GM19351 (cell line): ENCODE results near the gene SYNDIG1.

ENCODE experiments used
- ATAC-seq: cut with Tn5 transposase; IDR thresholded peaks from one replicate; pipeline ENCODE4 v1.9.1; 2021; ENCODE audit warnings: mild to moderate bottlenecking, moderate library complexity; ENCODE audit not compliant: unreplicated experiment

SYNDIG1 gene

DNA sequence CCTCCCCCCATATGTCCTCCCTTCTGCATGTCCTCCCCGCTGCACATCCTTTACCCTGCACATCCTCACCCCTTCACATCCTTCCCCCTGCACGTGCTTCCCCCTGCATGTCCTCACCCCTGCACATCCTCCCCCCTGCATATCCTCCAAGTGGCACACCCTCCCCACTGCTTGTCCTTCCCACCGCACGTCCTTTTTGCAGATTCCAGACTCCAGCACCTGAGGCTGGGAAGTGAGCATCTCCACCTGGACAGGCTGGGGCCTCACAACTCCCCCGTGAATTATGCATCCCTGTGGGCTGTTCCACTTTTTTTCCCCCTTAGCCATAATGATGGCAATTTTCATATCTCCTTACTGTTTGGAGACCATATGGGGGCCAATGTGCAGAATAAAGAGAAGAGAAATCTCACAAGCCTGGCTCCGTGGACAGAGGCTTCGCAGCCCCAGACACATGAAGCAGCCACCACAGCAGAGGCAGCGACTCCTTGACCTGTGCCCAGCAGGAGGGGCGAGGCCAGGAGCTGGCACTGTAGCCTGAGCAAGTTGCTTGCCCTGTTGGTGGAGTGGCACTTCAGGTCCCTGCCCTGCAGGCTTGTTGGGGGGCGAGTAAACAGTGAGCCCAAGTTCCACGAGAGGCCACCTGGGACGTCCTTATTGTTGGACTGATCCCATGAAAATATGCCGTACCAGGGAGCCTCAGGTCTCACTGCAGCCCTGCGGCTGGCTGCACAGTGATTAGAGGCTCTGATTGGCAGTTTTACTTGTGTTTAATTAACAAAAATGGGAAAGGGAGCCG is 113.1 kb downstream of the SYNDIG1 start:
- ATAC-seq, result no peak

DNA sequence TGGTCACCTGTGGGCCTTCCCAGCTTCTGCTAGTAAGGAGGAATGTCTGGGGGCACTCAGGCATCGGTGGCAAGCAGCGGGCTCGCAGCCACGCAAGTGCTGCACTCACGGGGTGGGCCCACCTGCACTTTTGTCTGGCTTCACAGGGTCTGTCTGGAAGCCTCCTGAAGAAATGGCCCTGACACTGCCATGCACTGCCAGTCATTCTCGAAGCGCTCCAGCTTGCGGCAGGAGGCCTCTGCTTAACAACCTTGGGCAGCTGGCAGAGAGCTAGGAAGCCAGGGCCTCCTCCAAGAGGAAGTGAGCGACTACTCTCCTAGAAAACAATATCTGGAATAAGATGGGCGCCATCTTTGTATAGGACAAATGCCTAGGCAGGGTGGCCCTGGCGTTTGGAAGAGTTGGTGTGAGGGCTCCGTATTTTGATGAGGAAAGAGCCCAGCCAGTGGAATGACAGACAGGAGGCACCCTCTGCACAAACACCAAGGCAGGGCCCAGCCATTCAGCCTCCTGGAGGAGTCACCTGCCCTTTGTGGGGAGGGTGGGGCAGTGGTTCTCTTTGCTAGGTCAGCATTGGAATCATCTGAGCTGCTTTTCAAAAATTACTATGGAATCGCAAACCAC is 113.9 kb downstream of the SYNDIG1 start:
- ATAC-seq, result no peak

DNA sequence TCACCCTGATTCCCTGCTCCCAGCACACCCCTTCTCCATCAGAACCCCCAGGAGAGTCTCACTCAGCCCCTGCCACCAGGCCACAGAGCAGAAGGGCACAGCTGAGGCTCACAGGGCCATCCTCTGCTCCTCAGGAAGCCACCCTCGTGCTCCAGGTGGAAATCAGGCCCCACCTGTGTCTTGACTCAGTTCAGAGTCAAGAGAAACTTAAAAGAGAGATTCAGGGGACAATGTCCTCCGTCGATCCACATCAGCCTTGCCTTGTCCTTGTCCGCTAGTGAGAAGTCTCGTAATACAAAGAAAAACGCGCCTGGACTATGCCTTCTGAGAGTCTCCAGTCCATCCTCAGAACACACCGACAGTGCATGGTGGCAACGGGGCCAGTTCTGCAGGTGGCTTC is 114.6 kb downstream of the SYNDIG1 start:
- ATAC-seq, result no peak

DNA sequence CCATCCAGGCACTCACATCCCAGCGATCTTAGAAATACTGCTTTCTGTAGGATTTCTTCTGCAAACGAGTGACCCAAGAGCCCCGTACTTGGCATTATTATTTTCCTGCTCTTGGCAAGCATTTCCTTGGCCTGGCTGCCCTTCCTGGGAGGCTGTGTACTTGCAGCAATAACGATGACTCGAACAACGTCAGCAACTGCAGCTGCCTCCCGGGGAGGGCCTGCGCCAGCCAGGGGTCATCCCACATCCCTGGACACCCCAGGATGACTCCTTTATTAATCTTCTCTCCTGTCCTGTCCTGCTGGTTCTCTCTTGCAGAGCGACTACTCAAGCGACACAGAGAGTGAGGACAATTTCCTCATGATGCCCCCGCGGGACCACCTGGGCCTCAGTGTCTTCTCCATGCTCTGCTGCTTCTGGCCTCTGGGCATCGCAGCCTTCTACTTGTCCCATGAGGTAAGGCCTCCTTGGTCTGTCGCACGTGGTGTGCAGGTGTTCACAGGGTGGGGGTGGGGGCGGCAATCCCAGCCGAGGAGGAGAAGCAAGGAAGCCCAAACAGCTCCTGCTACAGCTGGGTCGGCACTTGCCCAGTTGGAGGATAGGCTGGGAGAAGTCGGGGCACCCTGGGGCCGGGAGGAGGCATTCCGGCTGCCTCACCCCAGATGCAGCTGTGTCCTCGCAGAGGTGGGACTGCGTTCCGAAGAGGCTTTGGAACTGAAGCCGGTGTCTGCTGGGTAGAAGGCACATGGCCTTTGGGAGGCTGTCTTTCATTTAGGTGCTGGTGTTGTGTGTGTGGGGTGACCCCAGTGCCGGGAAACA is 115.3 kb downstream of the SYNDIG1 start:
- no peak for ATAC-seq

DNA sequence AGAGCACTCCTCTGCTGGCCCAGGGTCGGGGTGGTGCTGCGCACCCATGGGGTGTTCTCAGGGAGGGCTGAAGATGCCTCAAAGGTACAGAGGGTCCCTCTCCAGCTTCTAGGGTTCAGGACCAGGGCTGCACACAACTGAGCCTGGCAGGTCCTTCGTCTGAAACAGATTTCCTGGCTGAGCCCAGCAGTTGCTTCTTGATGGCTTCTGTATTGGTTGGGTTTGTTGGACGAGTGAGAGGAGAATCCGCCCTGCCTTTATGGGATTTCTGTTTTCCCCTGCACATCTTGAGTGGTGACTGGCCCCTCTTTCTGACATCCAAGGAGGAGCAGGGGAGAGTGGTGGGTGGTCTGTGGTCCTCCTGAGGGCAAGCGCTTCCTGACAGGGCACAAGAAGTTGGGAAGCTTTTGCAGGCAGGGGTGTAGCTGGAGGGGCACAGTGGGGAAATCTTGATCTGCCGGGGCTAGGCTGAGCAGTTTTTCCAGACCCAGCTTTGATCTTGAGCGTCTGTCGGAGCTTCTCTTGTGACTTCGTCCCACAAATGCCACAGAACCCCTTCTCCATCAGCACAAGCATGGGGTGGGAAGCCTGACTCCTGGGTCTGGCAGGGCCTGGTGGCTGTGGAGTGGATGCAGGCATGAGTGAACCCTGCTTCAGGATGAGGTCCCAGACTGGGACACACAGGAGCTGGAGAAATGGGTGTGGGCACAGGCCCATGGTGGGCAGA is 116.5 kb downstream of the SYNDIG1 start:
- ATAC-seq, result no peak

DNA sequence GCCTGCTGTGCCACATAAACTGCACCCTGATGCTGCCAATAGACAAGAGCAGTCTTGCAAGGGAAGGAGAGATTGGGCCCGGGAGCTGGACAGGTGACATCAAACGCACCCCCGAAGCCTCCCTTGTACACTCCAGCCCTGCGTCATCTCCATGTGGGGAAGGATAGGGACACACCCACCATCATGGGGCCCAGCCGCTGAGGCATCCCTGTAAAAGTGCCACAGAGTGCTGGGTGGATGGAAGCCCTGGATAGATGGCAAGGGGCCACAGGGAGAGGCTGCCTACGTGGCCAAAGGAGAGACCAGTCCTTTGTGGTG is 117.1 kb downstream of the SYNDIG1 start:
- ATAC-seq, result no peak

DNA sequence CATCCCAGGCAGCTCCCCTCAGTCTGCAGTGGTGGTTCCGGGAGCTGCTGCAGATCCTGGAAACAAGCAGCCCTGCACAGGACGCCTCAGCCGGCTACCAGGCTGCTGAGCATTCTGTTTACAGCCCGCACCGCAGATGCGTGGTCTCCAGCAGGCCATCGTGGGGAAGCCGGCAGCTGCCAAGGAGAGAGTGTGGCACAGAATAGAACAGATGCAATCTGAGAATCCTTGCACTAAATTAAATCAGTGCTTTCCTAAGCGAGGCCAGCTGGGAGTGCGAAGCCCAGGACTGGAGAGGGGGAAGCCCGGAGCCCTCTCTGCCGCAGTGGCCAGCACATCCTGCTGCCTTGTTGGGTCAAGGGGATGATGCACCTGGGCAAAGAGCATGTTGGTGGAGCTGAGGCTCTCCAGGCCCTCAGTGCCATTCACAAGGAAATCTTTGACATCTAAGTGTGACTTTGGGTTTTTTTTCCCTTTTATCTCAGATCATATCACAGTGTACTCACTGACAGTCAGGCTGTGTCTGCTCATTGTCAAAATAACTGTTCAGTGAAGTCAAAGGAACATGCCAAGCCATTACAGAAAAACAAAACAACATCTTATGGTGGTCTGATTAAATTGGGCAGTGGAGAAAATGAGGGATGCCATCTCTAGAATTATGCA is 118.1 kb downstream of the SYNDIG1 start:
- ATAC-seq, result no peak

DNA sequence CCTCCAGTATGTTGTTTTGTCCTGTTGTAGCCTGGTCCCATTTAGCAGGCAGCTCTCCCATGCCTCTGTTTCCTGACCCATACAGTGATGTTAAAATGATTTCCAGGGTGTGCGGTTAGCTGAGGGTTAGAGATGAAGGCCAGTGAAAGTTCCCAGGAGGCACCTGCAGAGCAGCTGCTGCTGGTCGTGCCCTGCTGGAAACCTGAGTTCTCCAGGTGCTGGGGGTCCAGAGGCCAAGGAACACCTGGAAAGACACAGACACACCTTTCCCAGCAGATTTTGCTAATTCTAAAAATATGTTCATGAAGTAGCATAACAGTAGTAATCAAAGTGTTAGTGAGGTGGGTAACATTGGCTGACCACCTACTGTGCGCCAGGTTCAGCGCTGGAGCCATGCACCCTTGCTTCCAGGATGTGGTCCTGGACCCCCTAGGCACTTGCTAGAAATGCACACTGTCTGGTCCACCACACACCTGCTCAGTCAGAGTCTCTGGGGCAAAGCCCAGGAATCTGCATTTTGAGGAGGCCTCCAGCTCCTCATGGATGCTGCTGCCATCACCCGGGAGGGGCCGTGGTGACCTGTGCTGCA is 118.7 kb downstream of the SYNDIG1 start:
- no peak for ATAC-seq

DNA sequence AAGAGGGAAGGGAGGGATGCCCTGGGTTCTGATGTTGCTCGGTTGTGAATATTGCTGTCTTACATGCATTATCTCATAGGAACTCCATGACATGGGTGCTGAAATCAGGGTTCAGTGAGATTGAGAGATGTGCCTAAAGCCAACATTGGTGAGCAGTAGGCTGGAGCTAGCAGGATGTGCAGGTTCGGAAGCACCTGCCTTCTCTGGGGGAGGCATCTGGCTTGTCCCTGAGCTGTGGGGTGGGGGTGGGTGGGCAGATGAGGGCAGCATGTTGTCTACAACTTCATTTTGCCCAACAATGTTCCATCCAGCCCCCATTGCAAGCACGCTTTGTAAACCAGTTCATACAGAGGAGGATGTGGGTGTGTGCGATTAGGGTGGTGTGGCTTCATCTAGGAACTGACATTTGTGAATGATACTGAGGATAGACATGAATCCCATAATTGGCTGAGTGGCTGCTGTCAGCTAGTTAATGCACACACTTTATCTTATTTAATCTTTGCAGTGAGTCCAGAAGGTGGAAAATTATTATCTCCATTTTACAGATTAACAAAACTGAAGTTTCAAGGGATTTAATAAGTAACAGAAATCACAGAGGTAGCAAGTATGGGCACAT is 119.4 kb downstream of the SYNDIG1 start:
- ATAC-seq, result no peak

DNA sequence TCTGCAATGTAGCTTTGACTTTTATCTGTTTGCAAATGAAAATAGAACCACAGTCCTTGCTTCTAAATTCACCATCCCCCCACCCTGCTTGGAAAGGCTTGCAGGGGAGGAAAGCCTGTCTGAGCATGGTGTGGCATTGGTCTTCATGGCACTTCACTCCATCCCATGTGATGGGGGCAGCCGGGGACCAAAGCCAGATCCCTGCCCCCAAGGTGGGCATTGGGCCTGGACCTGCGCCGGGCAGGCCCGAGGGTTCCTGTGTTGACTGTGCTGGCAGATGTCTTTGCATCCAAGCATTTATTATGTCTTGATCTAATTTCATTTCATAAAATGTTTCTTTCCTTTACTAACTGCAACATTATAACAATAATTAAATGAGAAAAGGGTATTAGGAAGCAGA is 120.0 kb downstream of the SYNDIG1 start:
- no peak for ATAC-seq

DNA sequence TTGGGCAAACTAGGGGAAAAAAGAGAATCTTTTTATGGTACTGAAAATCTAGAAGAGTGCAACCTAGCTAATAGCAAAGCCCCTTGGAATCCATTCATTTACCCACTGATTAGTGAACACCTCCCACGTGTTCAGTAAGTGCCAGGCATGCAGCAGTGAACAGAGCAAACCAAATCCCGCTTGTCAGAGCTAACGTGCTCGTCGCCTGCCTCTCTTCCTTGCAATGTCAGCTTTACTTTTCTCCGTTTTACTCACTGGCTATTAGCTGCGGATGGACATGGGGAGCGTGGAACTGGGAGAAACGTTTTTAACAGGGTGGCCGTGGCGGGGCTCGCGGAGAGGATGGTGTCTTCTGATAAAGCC is 120.4 kb downstream of the SYNDIG1 start:
- ATAC-seq, result no peak

DNA sequence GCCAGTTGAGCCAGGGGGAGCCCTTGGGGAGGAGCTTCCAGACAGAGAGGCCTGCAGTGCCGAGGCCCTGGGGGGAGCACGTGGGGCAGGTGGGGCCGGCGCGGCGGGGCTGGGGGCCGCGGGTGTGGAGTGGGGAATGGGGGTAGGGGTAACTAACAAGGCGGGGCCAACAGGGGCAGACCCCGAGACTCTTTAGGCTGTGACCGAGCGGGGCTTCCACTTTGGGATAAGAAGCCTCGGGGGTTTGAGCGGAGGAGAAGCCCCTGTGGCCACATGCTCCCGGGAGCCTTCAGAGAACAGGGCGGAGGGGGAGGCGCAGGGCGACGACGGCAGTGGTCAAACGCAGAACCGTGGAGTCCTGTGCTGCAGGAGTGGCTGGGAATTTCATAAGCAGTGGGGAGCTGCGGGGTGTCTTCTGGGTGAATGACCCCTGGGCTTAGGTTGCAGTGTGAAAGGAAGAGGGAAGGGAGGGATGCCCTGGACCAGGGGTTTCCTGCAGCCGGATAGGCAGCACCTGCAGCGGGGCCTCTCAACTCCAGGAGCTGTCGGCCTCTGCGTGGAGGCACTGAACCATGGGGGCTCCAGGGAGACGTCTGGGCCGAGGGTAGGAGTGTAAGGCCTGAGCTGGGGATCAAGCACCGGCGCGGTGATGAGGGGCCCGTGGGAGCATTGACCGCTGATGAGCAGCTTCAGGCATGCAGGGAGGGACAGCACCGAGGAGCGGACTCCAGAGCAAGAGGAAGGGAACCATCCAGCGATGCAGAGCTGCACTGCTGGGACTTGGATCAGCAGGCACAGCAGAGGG is 121.0 kb downstream of the SYNDIG1 start:
- no peak for ATAC-seq

DNA sequence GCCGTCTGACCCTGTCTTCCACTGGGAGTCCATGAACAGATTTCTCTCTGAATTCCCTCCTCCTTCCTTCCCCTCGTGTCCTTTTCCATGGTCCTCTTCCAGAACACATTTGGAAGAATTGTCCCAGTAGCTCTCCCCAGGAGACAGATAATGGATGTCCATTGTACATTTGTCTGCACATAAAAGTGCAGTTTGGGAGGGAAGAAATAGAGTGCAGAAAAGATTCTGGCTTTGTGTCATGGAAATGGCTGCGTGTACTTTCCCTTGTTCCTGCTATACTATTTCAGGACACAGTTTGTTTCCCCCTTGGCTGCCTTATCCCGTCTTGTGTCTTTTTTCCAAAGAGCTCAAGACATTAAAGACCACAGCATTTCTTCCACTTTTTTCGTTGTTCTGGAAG is 127.6 kb downstream of the SYNDIG1 start:
- no peak for ATAC-seq

DNA sequence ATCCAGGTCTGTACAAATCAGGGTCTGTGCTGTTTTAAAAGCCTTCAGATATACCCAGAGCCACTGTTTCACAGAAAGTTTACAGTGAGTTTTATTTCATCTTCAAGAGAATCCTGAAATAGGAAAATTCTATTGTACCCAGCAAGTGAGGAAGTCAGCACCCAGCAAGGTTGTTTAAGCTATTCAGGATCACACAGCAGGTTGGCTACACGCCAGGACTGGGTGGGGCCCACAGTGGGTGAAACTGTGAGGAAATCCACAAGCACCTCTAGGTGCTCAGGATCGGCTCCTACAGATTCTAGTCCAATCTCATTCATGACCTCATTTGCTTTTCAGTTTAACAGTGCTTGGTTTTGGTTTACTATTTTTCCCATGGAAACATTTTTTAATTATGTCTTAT is 128.9 kb downstream of the SYNDIG1 start:
- ATAC-seq, result no peak

DNA sequence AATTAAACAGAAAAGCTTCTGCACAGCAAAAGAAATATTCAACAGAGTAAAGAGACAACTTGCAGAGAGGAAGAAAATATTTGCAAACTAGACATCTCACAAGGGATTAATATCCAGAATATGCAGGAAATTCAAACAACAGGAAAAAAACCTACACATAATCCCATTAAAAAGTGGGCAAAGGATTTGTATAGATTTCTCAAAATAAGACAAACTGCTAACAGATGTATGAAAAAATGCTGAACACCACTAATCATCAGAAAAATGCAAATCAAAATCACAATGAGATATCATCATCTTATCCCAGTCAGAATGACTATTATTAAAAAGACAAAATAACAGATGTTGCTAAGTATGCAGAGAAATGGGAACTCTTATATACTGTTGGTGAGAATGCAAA is 129.6 kb downstream of the SYNDIG1 start:
- ATAC-seq, result no peak

DNA sequence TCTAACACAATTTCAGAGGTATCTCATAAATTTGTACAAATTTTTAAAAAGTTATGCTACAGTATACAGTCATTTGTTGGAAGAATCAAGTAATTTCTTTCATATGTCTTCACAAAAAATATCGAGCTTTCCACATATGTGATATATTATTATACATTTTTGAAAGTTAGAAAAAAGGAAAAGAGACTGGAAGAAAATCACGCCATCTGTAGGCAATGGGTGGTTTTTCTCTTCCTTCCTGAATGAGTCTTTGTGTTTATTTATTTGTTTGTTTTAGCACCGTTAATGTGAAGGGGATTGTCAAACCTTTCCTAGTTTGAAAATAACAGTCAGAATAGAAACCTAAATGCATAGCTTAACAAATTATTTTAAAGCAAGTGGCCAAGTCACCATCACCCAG is 130.6 kb downstream of the SYNDIG1 start:
- no peak for ATAC-seq

DNA sequence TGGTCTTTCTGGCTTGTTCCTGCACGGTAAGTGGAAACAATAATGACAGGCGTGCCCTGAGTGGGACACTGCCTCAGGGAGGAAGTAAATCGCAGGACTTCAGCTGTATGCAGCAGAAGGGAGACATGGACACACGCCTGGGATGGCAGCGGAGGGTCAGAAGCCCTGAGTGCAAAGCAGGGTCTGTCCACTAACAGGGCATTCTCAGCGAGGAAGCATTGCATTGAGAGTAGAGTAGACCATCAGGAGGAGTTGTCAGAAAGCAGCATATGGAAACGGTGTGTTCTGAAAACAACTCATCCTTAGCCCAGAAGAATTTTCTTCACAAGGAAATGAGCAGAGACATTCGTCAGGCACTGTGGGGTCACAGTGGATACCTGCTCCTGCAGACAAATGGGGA is 134.0 kb downstream of the SYNDIG1 start:
- no peak for ATAC-seq

DNA sequence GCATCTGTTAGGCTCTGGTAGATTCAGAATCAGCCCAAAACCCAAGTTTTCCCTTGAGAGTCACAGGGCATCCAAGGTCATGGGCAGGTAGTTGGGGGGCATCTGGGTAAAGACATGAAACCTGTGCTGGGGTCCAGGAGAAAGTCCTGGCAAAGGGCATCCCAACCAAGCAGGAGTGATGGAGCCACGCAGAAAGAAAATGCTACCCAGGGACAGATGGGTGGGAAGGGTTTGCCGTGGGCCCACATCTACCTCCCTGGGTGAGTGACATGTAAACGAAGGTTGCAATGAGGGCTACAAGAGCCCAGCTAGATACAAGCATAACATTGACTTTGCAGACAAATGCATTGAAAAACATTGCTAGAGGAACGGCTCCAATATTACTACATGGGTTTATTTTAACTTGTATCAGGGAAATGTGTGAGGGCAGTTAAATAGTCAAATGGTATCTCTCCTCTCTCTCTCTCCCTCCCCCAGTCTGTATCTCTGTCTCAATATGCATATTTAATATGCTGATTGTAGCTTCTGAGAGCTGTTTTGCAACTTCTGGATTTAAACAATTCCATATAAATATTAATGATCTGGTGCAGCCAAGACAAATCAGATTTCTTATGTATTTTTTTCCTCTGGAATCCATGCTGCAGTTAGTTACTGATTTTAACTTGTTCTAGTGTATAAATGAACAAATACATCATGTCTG is 135.7 kb downstream of the SYNDIG1 start:
- no peak for ATAC-seq
